D341Med (cell line): ENCODE data around the gene MRPL27.
A peak's percentile ranks its signal among the peaks of the same experiment; 100 is the strongest.
"Not testable (repeated sequence)": the region's sequence is repeated elsewhere in the genome, so short reads cannot be mapped to it uniquely, and the experiment has no call there.

Experiments
- DNase-seq: peaks from one replicate; pipeline ENCODE4 v3.0.0; 2012; ENCODE audit warnings: low spot score

MRPL27 gene

DNA sequence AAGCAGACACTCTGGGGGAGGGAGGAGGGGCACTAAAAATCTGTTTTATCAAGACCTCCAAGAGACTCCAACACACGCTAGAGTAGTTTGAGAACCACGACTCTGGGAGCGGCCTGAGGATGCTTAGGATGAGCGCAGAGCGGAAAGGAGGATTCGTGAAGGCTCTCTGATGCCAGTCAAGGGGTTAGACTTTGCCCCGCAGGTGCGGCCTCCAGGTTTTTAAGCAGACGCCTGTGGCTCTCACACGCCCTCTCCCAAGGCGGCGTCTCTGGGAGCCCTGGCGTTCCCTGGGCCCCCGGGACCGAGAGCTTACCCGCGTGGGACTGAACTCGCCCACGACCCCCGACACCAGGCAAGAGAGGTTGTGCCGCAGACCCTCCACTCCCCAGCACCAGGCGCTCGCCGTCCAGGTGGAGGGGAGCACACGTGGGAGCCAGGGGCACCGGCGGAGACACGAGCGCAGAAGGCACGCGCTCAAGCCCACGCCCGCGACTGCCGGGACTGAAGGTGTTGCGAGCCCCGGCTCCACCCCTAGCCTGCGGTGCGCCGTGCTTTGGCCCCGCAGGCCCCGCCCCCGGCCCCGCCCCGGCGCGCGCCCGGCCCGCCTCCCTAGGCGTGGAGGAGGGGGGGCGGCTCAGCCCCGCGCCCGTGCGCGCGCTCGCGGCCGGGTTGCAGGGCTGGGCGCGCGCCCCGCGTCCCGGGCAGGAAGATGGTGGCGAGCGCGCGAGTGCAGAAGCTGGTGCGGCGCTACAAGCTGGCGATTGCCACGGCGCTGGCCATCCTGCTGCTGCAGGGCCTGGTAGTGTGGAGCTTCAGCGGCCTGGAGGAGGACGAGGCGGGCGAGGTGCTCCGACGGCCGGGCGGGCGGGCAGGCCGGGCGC lies 27.3 kb downstream of the MRPL27 start, which contains the start of gene XYLT2:
Gene XYLT2 (plus strand): TSS at position 695 of the 881 bp plus-strand sequence. CDS start 15 bp downstream, at position 710.
- DNase-seq, result peak; percentile 100

- peak; percentile 40 for DNase-seq
Measured at GRCh38 chr17:50344731-50345365, 28.1 kb downstream of the MRPL27 start.

DNA sequence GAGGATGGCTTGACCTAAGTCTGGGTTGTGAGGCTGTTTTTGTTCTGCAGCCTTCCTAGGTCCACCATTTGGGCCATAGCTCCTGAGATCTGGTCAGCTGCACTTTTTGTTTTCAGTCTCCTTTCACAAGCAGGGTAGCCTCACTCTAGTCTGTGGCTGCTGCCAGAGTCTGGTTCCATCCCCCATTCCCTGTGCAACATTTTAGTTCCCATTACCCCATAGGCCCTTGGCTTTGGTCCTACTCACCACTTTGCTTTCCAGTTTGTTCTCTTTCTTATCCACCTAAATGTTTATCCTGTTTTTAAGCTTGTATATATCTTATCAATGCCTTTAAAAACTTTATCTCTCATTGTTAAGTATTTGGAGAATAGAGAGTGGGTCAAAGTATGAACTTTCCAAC lies 33.6 kb downstream of the MRPL27 start:
- no peak for DNase-seq

DNA sequence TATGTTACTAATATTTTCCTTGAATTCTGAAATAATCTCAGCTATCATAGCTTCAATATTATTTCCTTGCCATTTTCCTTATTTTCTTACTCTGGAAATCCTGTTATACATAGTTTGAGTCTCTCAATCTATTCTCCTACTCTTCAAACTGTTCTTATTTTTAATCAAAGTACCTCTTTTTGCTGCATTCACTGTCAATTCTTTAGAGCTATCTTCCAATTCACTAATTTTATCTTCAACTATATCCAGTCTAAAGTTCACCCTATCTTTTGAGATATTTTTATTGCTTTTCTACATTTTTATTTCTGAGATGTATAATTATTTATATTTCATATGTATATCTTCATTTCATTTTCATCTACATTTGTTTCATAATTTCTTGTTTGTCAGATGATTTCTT lies 34.3 kb downstream of the MRPL27 start:
- no peak for DNase-seq

DNA sequence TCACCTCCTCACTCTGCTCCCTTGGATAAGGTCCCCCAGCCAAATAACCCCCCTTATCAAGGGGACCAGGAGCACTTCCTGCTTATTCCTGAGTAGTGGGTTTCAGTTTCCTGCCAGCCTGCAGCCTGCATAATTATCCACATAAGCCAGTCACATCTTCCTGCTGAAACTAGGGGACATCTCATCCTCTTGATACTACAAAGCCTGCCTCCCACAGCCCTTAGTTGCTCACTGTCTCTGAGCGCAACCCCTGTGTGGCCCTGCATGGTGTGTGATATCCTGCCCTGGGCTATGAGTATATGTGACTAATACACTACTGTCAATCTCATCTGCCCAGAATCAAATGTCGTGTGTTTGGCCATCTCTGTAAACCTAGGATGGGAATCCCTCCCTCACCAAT lies 35.0 kb downstream of the MRPL27 start:
- DNase-seq, result no peak

DNA sequence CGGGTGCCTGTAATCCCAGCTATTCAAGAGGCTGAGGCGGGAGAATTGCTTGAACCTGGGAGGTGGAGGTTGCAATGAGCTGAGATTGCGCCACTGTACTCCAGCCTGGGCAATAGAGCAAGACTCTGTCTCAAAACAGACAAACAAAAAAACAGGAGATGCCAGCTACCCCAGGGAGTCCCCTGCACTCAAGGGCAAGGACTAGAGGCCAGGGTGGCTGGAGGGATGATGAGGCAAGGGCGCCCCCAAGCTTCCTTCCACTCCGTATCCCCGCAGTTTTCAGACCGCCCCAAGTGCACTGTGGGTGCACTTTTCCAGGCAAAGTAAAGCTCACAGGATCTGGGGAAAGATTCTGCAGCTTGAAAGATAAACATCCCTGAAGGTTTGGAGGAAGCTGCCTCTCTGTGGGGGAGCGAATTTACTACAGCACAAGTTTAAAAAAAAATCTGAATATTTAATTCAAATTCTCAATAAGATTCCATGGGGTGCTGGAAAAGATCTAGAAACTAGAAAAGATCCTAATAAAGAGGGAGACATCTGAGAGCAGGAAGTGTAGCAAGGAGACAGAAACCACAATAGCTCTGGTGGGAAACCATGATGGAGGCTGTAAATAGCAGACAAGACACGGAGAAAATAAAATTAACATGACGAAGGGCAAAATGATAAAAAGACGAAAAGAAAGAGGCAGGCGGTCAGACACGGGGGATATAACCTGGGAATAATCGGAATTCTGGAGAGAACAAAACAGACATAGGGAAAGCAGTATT lies 39.5 kb downstream of the MRPL27 start:
- not testable (repeated sequence) for DNase-seq

- no peak for DNase-seq
Measured at GRCh38 chr17:50332196-50332595, 40.8 kb downstream of the MRPL27 start.

GRCh38 chr17:50331085-50331791 lies 41.7 kb downstream of the MRPL27 start:
- DNase-seq, result no peak

GRCh38 chr17:50330151-50330775 lies 42.7 kb downstream of the MRPL27 start:
- no peak for DNase-seq

GRCh38 chr17:50329716-50330115 lies 43.3 kb downstream of the MRPL27 start:
- no peak for DNase-seq

DNA sequence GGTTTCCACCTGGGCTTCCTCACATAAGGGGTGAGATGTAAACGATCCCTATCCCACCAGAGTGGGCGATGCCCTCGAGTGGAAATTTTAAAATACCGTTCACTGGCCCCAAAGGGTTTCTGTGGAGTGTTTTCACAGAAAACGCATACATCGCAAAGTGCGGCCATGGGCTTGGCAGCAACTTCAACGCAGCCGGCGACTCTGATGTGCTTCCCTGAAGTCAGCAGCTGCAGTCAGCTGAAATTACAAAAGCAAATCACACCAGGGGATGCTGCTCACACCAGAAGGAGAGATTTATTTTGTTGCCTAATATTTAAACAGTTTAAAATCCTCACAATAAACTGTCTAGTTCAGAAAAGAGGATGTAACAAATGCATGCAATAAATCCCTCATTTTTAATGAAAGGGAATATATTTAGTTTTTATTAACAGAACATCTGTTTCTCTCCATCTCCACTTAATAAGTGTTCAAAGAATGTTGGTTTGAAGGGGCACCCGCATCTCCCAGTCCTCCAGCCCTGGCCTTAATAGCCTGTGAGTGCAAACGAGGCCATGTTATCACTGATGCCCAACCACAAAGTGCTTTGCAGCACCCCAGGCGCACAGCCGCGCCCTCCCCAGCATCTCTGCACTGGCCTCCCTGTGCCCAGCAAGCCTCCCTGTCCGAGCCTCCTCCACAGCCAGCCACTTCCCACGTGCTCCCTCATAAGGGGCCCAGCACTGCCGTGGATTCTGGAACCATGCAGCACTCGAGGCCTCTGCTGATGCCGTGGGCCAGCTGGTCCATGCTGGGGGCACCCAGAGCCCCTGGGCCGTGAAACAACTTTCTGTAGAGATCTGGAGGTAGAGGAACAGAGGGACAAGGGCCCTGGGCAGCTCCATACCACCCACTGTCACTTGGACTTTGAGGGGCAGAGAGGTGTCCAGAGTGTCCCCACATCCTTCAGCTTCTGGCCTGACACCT lies 44.3 kb downstream of the MRPL27 start:
- no peak for DNase-seq

DNA sequence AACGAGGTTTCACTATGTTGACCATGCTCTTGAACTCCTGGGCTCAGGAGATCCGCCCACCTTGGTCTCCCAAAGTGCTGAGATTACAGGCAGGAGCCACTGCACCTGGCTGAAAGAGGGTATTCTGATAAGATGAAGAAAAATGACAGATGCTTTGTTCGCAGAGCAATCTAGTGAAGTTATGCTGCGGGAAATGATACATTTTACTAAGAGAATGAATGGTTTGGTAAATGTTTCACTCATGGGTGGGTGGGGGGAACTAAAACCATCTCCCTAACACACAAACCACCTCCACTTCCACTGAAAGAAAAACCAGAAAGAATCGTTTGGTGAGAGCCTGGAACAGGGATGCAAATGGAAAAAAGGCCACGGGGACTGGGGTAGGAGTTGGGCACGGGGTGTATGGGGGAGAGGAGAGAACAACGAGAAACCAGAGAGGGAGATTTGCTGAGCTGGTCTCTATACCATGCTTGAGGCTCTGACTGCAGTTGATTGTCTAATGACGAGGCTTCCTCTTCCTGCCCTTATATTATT lies 46.1 kb downstream of the MRPL27 start:
- no peak for DNase-seq

GRCh38 chr17:50325906-50326305 lies 47.1 kb downstream of the MRPL27 start:
- DNase-seq, result no peak

GRCh38 chr17:50323060-50323459 lies 49.9 kb downstream of the MRPL27 start:
- DNase-seq, result no peak

DNA sequence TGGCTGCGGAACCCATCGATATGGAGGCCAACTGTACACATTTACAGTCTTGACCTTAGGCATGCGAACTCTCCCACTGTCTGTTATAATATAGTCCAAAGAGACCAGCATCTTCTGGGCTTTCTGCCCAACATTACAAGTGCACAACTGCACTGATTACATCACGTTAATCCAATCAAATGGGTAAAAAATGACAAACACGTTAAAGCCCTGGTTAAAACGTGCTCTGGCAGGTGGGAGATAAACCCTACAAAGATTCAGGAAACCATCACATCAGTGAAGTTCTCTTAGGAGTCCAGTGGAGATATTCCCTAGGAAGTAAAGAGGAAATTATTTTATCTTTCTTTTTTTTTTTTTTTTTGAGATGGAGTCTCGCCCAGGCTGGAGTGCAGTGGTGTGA lies 50.7 kb downstream of the MRPL27 start:
- DNase-seq, result no peak

- DNase-seq, result no peak
Measured at GRCh38 chr17:50319306-50320004, 53.5 kb downstream of the MRPL27 start.

GRCh38 chr17:50318501-50319285 lies 54.3 kb downstream of the MRPL27 start:
- peak; percentile 70 for DNase-seq
